ENCODE results near the gene NFIL3.
A peak's percentile ranks its signal among the peaks of the same experiment; 100 is the strongest.
"Not testable (repeated sequence)": the region's sequence is repeated elsewhere in the genome, so short reads cannot be mapped to it uniquely, and the experiment has no call there.

NFIL3 gene

DNA sequence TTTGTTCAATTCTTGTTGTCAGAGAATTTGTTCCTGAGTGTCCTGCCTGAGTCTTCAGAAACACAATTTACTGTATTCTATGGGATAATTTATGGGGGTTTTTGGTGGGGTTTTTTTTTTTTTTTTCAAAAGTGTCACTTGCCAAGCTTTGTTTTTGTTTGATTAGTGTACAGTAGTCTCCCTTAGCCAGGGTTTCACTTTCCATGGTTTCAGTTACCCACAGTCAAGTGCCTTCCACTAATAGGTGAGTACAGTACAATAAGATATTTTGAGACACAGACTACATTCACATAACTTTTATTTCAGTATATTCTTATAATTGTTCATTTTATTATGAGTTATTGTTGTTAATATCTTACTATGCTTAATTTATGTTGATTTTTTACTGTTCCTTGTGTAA is 36.9 kb downstream of the NFIL3 start:
- Histone ChIP-seq H3K27ac (ENCODE audit: insufficient read depth in 1 of 2, low read depth in 1 of 2, low read length in 2 of 2, poor library complexity in 1 of 2, severe bottlenecking in 2 of 2) (no peak overlapping the region), H3K9me3 (ENCODE audit: control extremely low read depth in 1 of 5, control insufficient read depth in 4 of 5, insufficient read depth in 2 of 5, low read depth in 1 of 5, low read length in 4 of 5) (no peaks in the 10 kb centered on the region), H3K4me3 (ENCODE audit: control insufficient read depth in 1 of 7, extremely low read depth in 1 of 7, insufficient read depth in 4 of 7, low read depth in 2 of 7, low read length in 6 of 7) (no peak overlapping the region), H3K27me3 (replicated peaks in 2 of 5; ENCODE audit: control insufficient read depth in 4 of 5, insufficient read depth in 5 of 5, low read length in 4 of 5) (no peaks in the 10 kb centered on the region), H3K36me3 (ENCODE audit: control insufficient read depth in 4 of 4, insufficient read depth in 4 of 4, low read length in 3 of 4) (no peaks in the 10 kb centered on the region), H3K4me1 (ENCODE audit: control extremely low read depth in 1 of 4, control insufficient read depth in 4 of 4, insufficient read depth in 4 of 4, low read length in 3 of 4) (peaks cover 0 to 2% (median under 1%) of the 10 kb centered on the region in 4 experiments)
- no peak for DNase-seq
- ChIA-PET CTCF (interaction anchor here (0.6 kb wide), 1 partner anchor 274 kb away, joined by 3 read pairs; no protein-coding TSS in a partner anchor), POLR2A (no interaction called here)

DNA sequence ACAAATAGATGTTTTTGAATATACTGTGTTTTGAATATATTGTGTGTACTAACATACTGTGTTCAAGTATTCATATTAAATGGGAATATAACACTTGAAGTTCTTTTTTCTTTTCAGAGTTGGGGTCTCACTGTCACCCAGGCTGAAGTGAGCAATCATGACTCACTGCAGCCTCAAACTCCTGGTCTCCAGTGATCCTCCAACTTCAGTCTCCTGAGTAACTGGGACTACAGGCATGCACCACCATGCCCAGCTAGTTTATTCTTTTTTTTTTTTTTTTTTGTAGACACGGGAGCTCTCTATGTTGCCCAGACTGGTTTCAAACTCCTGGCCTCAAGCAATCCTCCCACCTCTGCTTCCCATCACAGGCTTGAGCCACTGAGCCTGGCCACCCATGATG is 38.7 kb downstream of the NFIL3 start:
- no CpG with 5 or more reads among the region's 1 CpG for WGBS (ENCODE audit: insufficient coverage)
- H3K27me3 ChIP-seq (replicated peaks in 2 of 5; ENCODE audit: control insufficient read depth in 4 of 5, insufficient read depth in 5 of 5, low read length in 4 of 5): no peaks in the 10 kb centered on the region
- no peak overlapping the region for H3K27ac ChIP-seq (ENCODE audit: insufficient read depth in 1 of 2, low read depth in 1 of 2, low read length in 2 of 2, poor library complexity in 1 of 2, severe bottlenecking in 2 of 2)
- ChIA-PET CTCF (no interaction called here), POLR2A (no interaction called here)
- H3K9me3 ChIP-seq (ENCODE audit: control extremely low read depth in 1 of 5, control insufficient read depth in 4 of 5, insufficient read depth in 2 of 5, low read depth in 1 of 5, low read length in 4 of 5): no peaks in the 10 kb centered on the region
- no peaks in the 10 kb centered on the region for H3K4me1 ChIP-seq (ENCODE audit: control extremely low read depth in 1 of 4, control insufficient read depth in 4 of 4, insufficient read depth in 4 of 4, low read length in 3 of 4)
- H3K36me3 ChIP-seq (ENCODE audit: control insufficient read depth in 4 of 4, insufficient read depth in 4 of 4, low read length in 3 of 4): no peaks in the 10 kb centered on the region
- DNase-seq: no peak
- H3K4me3 ChIP-seq (ENCODE audit: control insufficient read depth in 1 of 7, extremely low read depth in 1 of 7, insufficient read depth in 4 of 7, low read depth in 2 of 7, low read length in 6 of 7): no peak overlapping the region

- peaks cover 0 to 2% (median under 1%) of the 10 kb centered on the region in 4 experiments for H3K4me1 ChIP-seq (ENCODE audit: control extremely low read depth in 1 of 4, control insufficient read depth in 4 of 4, insufficient read depth in 4 of 4, low read length in 3 of 4)
- H3K36me3 ChIP-seq (ENCODE audit: control insufficient read depth in 4 of 4, insufficient read depth in 4 of 4, low read length in 3 of 4): no peaks in the 10 kb centered on the region
- CTCF ChIA-PET: interaction anchor here (0.6 to 0.9 kb wide), 3 partner anchors 10 to 178 kb away, joined by 3 read pairs; partner anchors contain the start of gene NFIL3
- peaks cover 0 to 1% (median 0%) of the 10 kb centered on the region in 5 experiments for H3K9me3 ChIP-seq (ENCODE audit: control extremely low read depth in 1 of 5, control insufficient read depth in 4 of 5, insufficient read depth in 2 of 5, low read depth in 1 of 5, low read length in 4 of 5)
- H3K27ac ChIP-seq (ENCODE audit: insufficient read depth in 1 of 2, low read depth in 1 of 2, low read length in 2 of 2, poor library complexity in 1 of 2, severe bottlenecking in 2 of 2): no peak overlapping the region
- no peaks in the 10 kb centered on the region for H3K27me3 ChIP-seq (replicated peaks in 2 of 5; ENCODE audit: control insufficient read depth in 4 of 5, insufficient read depth in 5 of 5, low read length in 4 of 5)
- H3K4me3 ChIP-seq (ENCODE audit: control insufficient read depth in 1 of 7, extremely low read depth in 1 of 7, insufficient read depth in 4 of 7, low read depth in 2 of 7, low read length in 6 of 7): no peak overlapping the region
- no peak for DNase-seq
- POLR2A ChIA-PET: no interaction called here
These were observed 40.1 kb downstream of the NFIL3 start for GRCh38 chr9:91383577-91383976.

- POLR2A ChIA-PET: no interaction called here
- no peaks in the 10 kb centered on the region for H3K36me3 ChIP-seq (ENCODE audit: control insufficient read depth in 4 of 4, insufficient read depth in 4 of 4, low read length in 3 of 4)
- H3K9me3 ChIP-seq (ENCODE audit: control extremely low read depth in 1 of 5, control insufficient read depth in 4 of 5, insufficient read depth in 2 of 5, low read depth in 1 of 5, low read length in 4 of 5): peaks cover 0 to 2% (median 0%) of the 10 kb centered on the region in 5 experiments
- H3K27me3 ChIP-seq (replicated peaks in 2 of 5; ENCODE audit: control insufficient read depth in 4 of 5, insufficient read depth in 5 of 5, low read length in 4 of 5): no peaks in the 10 kb centered on the region
- H3K4me3 ChIP-seq (ENCODE audit: control insufficient read depth in 1 of 7, extremely low read depth in 1 of 7, insufficient read depth in 4 of 7, low read depth in 2 of 7, low read length in 6 of 7): no peak overlapping the region
- DNase-seq: no peak
- WGBS (ENCODE audit: insufficient coverage): 83% methylated on average over 1 of the region's 4 CpGs
- H3K27ac ChIP-seq (ENCODE audit: insufficient read depth in 1 of 2, low read depth in 1 of 2, low read length in 2 of 2, poor library complexity in 1 of 2, severe bottlenecking in 2 of 2): no peak overlapping the region
- H3K4me1 ChIP-seq (ENCODE audit: control extremely low read depth in 1 of 4, control insufficient read depth in 4 of 4, insufficient read depth in 4 of 4, low read length in 3 of 4): peaks cover 0 to 6% (median 1%) of the 10 kb centered on the region in 4 experiments
- CTCF ChIA-PET: interaction anchor here (0.9 kb wide), 1 partner anchor 39 kb away, joined by 3 read pairs; no protein-coding TSS in a partner anchor
These were observed 41.3 kb downstream of the NFIL3 start for GRCh38 chr9:91382298-91382697.

GRCh38 chr9:91379426-91379825 is 44.2 kb downstream of the NFIL3 start:
- Histone ChIP-seq H3K27me3 (replicated peaks in 2 of 5; ENCODE audit: control insufficient read depth in 4 of 5, insufficient read depth in 5 of 5, low read length in 4 of 5) (no peaks in the 10 kb centered on the region), H3K9me3 (ENCODE audit: control extremely low read depth in 1 of 5, control insufficient read depth in 4 of 5, insufficient read depth in 2 of 5, low read depth in 1 of 5, low read length in 4 of 5) (peaks cover 0 to 2% (median 0%) of the 10 kb centered on the region in 5 experiments), H3K4me3 (ENCODE audit: control insufficient read depth in 1 of 7, extremely low read depth in 1 of 7, insufficient read depth in 4 of 7, low read depth in 2 of 7, low read length in 6 of 7) (no peak overlapping the region), H3K4me1 (ENCODE audit: control extremely low read depth in 1 of 4, control insufficient read depth in 4 of 4, insufficient read depth in 4 of 4, low read length in 3 of 4) (peaks cover 0 to 13% (median 5%) of the 10 kb centered on the region in 4 experiments), H3K36me3 (ENCODE audit: control insufficient read depth in 4 of 4, insufficient read depth in 4 of 4, low read length in 3 of 4) (no peaks in the 10 kb centered on the region), H3K27ac (ENCODE audit: insufficient read depth in 1 of 2, low read depth in 1 of 2, low read length in 2 of 2, poor library complexity in 1 of 2, severe bottlenecking in 2 of 2) (no peak overlapping the region)
- WGBS (ENCODE audit: insufficient coverage): 40% methylated on average over 3 of the region's 3 CpGs
- no peak for DNase-seq
- CTCF ChIA-PET: no interaction called here
- POLR2A ChIA-PET: interaction anchor here (0.8 kb wide), 1 partner anchor 46 kb away, joined by 4 read pairs; no protein-coding TSS in a partner anchor

- WGBS (ENCODE audit: insufficient coverage): 11% methylated on average over 1 of the region's 2 CpGs
- Histone ChIP-seq H3K9me3 (ENCODE audit: control extremely low read depth in 1 of 5, control insufficient read depth in 4 of 5, insufficient read depth in 2 of 5, low read depth in 1 of 5, low read length in 4 of 5) (peaks cover 0 to 2% (median 0%) of the 10 kb centered on the region in 5 experiments), H3K27me3 (replicated peaks in 2 of 5; ENCODE audit: control insufficient read depth in 4 of 5, insufficient read depth in 5 of 5, low read length in 4 of 5) (no peaks in the 10 kb centered on the region), H3K4me1 (ENCODE audit: control extremely low read depth in 1 of 4, control insufficient read depth in 4 of 4, insufficient read depth in 4 of 4, low read length in 3 of 4) (peaks cover 0 to 13% (median 5%) of the 10 kb centered on the region in 4 experiments), H3K4me3 (ENCODE audit: control insufficient read depth in 1 of 7, extremely low read depth in 1 of 7, insufficient read depth in 4 of 7, low read depth in 2 of 7, low read length in 6 of 7) (no peak overlapping the region), H3K36me3 (ENCODE audit: control insufficient read depth in 4 of 4, insufficient read depth in 4 of 4, low read length in 3 of 4) (no peaks in the 10 kb centered on the region), H3K27ac (ENCODE audit: insufficient read depth in 1 of 2, low read depth in 1 of 2, low read length in 2 of 2, poor library complexity in 1 of 2, severe bottlenecking in 2 of 2) (no peak overlapping the region)
- DNase-seq: peak in 2 of 3 donors; percentile 50 to 63
- CTCF ChIA-PET: no interaction called here
- POLR2A ChIA-PET: interaction anchor here (0.8 kb wide), 1 partner anchor 47 kb away, joined by 4 read pairs; no protein-coding TSS in a partner anchor
These were observed 44.9 kb downstream of the NFIL3 start for GRCh38 chr9:91378695-91379127.

GRCh38 chr9:91378054-91378453 is 45.6 kb downstream of the NFIL3 start:
- H3K36me3 ChIP-seq (ENCODE audit: control insufficient read depth in 4 of 4, insufficient read depth in 4 of 4, low read length in 3 of 4); H3K4me3 ChIP-seq (ENCODE audit: control insufficient read depth in 1 of 7, extremely low read depth in 1 of 7, insufficient read depth in 4 of 7, low read depth in 2 of 7, low read length in 6 of 7); DNase-seq; H3K27ac ChIP-seq (ENCODE audit: insufficient read depth in 1 of 2, low read depth in 1 of 2, low read length in 2 of 2, poor library complexity in 1 of 2, severe bottlenecking in 2 of 2); POLR2A ChIA-PET; H3K27me3 ChIP-seq (replicated peaks in 2 of 5; ENCODE audit: control insufficient read depth in 4 of 5, insufficient read depth in 5 of 5, low read length in 4 of 5); CTCF ChIA-PET; H3K9me3 ChIP-seq (ENCODE audit: control extremely low read depth in 1 of 5, control insufficient read depth in 4 of 5, insufficient read depth in 2 of 5, low read depth in 1 of 5, low read length in 4 of 5): not testable (repeated sequence)
- H3K4me1 ChIP-seq (ENCODE audit: control extremely low read depth in 1 of 4, control insufficient read depth in 4 of 4, insufficient read depth in 4 of 4, low read length in 3 of 4): peaks cover 0 to 13% (median 5%) of the 10 kb centered on the region in 4 experiments
- WGBS (ENCODE audit: insufficient coverage): no CpG with 5 or more reads among the region's 3 CpGs
